ENCODE data around the gene CDKL1.

DNA sequence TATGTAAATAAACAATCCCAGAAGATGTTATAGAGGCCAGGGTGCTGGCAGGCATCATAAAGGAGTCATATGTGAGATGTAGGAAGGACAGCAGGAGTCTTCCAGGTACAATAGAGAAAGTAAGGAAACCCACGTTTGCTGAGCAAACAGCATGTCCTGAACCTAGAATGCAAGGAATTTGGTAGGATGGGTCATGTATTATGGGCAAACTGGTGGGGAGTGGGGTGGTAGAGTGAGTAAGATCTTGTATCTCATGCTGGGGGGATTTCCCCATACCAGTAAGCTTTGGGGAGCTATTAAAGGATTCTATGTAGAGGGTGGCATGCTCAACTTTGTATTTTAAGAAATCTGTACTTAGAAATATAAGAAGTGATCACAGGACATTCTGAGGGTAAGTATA is 41.0 kb downstream of the CDKL1 start:
- no peak for TF ChIP-seq CTCF (IDR thresholded peaks at IDR 0.05; ENCODE audit: borderline replicate concordance, extremely low read depth, low read length, poor library complexity, severe bottlenecking)
- no peak for TF ChIP-seq EZH2 (IDR thresholded peaks at IDR 0.05; ENCODE audit: borderline replicate concordance, low read depth, low read length, severe bottlenecking)

All from DND-41 (cell line).